HG02885 (cell line): ENCODE data around the gene APP.
A peak's percentile ranks its signal among the peaks of the same experiment; 100 is the strongest.

Experiments
- ATAC-seq: cut with Tn5 transposase; IDR thresholded peaks from one replicate; pipeline ENCODE4 v1.9.1; 2021; ENCODE audit warnings: mild to moderate bottlenecking; ENCODE audit not compliant: unreplicated experiment, poor library complexity

APP gene

GRCh38 chr21:25891596-25891995 is 279.0 kb downstream of the APP start:
- no peak for ATAC-seq

- no peak for ATAC-seq
Observed at GRCh38 chr21:25890001-25890400, 280.6 kb downstream of the APP start.

GRCh38 chr21:25888711-25889110 is 281.9 kb downstream of the APP start:
- ATAC-seq, result no peak

- ATAC-seq, result no peak
Observed at GRCh38 chr21:25887646-25888306, 282.8 kb downstream of the APP start.

GRCh38 chr21:25887166-25887565 is 283.4 kb downstream of the APP start:
- ATAC-seq, result no peak

- ATAC-seq, result no peak
Observed at GRCh38 chr21:25885880-25886279, 284.7 kb downstream of the APP start.

- no peak for ATAC-seq
Observed at GRCh38 chr21:25885405-25885804, 285.2 kb downstream of the APP start.

GRCh38 chr21:25884311-25884710 is 286.3 kb downstream of the APP start:
- ATAC-seq, result no peak

GRCh38 chr21:25881524-25882376 is 288.8 kb downstream of the APP start:
- ATAC-seq, result peak; percentile 96

- no peak for ATAC-seq
Observed at GRCh38 chr21:25879203-25879602, 291.4 kb downstream of the APP start.

- no peak for ATAC-seq
Observed at GRCh38 chr21:25878344-25878743, 292.2 kb downstream of the APP start.

- ATAC-seq, result no peak
Observed at GRCh38 chr21:25872271-25872670, 298.3 kb downstream of the APP start.

GRCh38 chr21:25871566-25871965 is 299.0 kb downstream of the APP start:
- no peak for ATAC-seq

- no peak for ATAC-seq
Observed at GRCh38 chr21:25870084-25870483, 300.5 kb downstream of the APP start.

- ATAC-seq, result no peak
Observed at GRCh38 chr21:25867061-25867460, 303.5 kb downstream of the APP start.

GRCh38 chr21:25863747-25864146 is 306.8 kb downstream of the APP start:
- no peak for ATAC-seq

- no peak for ATAC-seq
Observed at GRCh38 chr21:25863031-25863430, 307.5 kb downstream of the APP start.

- peak; percentile 87 for ATAC-seq
Observed at GRCh38 chr21:25862596-25862995, 308.0 kb downstream of the APP start.

- peak; percentile 17 for ATAC-seq
Observed at GRCh38 chr21:25862112-25862511, 308.5 kb downstream of the APP start.

GRCh38 chr21:25859235-25859929 is 311.2 kb downstream of the APP start:
- no peak for ATAC-seq

- no peak for ATAC-seq
Observed at GRCh38 chr21:25858325-25858724, 312.2 kb downstream of the APP start.
